ENCODE results near the gene GALNT17.
"Not testable (repeated sequence)": the region's sequence is repeated elsewhere in the genome, so short reads cannot be mapped to it uniquely, and the experiment has no call there.

Gene GALNT17

DNA sequence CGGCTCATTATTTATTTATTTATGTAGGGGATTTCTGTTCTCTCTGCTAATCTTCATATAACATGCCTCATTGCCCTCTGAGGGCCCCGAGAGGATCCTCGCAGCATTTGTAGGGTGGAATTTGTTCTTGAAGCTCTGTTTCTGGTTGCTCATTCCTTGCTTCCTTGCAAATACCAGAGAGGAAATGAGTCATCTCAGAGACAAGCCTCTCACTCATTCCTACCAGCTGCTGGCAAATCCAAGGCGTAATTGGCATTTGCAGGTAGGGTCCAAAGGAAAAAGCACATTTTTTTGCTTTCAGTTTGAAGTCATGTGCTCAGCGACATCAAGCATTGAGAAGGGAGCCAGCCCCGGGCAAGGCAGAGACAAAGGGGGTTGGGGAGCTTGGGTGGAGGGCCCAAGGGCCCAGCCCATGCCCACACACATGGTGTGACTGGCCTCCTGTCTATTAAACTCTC is 501.6 kb downstream of the GALNT17 start:
- DNase-seq (ENCODE audit: low spot score), result peak; percentile 44

DNA sequence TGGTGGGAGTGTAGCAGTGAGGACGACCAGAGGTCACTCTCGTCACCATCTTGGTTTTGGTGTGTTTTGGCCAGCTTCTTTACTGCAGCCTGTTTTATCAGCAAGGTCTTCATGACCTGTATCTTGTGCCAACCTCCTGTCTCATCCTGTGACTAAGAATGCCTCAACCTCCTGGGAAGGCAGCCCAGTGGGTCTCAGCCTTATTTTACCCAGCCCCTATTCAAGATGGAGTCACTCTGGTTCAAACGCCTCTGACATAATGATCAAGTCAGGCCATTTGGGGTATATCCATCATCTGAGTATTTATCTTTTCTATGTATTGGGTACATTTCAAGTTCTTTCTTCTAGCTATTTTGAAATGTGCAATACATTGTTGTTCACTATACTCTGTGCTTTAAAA is 503.9 kb downstream of the GALNT17 start:
- not testable (repeated sequence) for DNase-seq (ENCODE audit: low spot score)

DNA sequence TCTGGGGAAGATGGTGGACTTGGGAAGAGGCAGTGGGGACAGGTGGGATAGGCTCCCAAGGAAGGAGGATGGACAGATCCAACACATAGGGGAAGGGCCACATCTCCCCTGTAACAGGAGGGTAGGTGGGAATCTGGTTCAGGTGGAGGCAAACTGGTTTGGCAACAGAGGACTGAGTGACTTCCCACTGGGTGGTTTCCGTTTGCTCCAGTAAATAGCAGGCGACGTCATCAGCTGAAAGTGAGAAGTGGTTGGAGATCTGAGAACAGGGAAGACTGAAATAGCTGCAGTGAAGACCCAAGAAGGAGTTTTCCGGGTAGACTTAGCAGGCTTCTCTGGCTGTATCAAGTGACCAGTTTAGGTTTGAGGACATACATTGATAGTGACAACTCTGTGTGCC is 504.4 kb downstream of the GALNT17 start:
- DNase-seq (ENCODE audit: low spot score), result peak; percentile 48

DNA sequence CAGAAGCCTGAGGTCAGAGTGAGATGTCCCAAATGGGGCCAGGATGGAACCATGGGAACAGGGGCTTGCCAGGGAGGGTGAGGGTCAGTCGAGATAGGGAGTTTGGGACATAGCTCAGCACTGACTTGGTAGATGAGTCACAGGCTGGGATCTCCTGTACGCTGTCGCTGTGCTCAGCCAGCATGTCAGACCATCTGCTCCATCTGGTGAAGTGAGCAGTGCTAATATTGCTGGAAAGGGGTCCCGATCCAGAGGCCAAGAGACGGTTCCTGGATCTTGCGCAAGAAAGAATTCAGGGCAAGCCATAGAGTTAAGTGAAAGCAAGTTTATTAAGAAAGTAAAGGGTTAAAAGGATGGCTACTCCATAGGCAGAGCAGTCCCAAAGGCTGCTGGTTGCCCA is 505.6 kb downstream of the GALNT17 start:
- peak; percentile 65 for DNase-seq (ENCODE audit: low spot score)

DNA sequence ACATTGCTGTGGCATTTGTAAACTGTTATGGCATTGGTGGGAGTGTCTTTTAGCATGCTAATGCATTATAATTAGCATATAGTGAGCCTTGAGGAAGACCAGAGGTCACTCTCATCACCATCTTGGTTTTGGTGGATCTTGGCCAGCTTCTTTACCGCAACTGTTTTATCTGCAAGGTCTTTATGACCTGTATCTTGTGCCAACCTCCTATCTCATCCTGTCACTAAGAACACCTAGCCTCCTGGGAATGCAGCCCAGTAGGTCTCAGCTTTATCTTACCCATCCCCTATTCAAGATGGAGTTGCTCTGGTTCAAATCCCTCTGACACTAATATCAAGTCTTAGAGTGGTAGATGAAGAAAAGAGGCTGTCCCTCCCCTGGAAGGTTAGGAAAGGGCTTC is 506.2 kb downstream of the GALNT17 start:
- DNase-seq (ENCODE audit: low spot score), result no peak

DNA sequence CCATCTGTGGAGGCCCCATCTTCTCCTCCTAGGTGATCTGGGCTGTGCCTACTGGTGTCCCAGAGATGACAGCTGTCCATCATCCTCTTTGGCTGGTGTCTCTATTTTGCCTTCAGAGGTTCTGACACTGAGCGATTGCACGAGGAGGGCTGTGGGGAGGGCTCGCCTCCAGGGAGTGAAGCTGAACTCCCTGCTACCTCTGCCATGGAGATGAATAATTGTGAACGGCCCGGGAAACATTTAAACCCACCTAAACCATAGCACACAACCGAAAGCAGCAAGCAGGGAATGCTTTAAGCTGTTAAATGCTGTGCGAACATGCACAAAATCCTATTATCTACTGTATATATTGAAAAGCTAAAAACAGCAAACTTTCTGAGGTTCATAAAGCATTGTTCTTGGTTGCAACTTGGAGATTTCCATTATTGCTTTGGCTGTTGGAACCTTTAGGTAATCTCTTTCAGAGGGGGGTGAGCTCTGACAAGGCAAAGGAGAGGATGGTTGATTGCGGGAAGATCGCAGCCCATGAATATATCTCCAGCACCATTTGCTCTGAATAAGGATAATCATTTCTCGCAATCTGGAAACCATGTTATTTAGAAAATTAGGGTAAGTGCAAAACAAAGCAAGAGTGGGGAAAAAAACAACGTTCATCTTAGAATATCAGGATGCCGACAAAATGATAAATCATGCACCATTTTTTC is 507.6 kb downstream of the GALNT17 start:
- no peak for DNase-seq (ENCODE audit: low spot score)

DNA sequence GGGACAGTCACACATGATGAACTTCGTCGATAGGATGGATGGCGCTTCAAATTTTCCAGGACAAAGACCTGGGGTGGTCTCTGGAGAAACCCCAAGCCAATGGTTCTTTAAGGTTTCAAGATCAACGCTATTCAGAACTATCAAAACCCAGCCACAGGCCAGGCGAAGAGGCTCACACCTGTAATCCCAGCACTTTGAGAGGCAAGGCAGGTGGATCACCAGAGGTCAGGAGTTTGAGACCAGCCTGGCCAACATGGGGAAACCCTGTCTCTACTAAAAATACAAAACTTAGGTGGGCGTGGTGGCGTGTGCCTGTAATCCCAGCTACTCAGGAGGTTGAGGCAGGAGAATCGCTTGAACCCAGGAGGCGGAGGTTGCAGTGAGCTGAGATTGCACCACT is 511.1 kb downstream of the GALNT17 start:
- not testable (repeated sequence) for DNase-seq (ENCODE audit: low spot score)

DNA sequence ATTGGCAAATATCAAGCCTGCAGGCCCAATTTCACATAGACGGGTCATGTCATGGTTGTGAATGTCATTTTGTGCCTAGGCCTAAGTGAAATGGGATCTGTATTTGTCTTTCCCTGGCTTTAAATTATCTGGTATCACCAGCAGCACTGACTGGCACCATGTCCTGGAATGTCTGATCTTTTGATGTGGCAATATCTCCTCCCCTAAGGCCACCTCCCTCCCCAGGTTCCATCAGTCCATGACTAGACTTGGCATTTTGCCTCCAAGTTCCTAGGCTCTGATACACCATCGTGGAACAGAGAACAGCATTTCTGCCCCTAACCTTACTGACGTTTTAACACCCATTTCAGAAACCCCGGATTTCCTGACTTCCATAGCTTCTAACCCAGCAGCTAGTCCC is 513.9 kb downstream of the GALNT17 start:
- DNase-seq (ENCODE audit: low spot score), result no peak

DNA sequence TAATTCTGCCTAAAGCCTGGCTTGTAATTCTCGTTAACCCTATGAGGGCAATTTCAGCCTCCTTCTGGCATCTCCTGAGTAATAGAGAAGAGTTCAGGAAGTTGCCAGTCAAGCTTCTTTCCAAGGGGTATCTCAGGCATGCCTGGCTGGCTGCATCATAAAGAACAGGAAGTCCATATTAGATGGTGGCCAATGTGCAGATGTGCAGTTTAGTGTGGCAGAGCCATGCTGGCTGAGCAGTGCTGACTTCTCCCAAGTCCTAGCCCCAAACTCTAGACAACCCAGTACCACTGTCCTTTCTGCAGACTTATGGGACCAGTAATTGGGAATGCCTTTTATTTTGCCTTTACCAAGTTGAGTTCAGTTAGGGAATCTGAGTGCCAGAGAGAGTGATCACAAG is 517.9 kb downstream of the GALNT17 start:
- no peak for DNase-seq (ENCODE audit: low spot score)

DNA sequence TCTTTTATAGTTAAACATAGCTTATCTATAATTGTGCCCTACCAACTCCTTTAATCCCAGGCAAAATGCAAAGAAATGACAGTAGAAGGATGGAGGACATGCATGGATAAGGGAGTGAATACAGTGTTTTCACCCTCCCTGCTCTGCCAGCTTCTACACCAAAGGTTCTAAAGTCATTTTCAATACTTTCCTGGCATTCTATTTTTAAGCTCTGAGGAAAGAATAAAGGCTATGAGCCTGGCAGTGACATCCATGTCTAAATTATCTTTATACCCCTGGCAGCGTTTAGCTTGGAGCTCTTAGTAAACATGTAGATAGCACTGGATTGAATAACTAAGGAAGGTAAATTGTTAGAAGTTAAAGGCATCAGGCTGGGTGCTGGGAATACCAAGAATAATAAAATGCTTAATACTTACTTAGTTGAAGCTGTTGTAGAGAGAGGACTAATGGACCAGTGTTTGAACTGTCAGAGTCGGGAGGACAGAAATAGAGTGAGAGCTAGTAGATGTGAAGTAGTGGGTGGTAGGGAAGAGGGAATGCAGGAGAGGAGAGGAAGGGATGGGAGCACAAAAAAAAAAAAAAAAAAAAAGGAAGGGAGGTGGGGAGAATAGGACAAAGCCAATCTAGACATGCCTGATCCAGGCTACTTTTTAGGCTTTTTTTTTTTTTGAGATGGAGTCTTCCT is 518.9 kb downstream of the GALNT17 start:
- no peak for DNase-seq (ENCODE audit: low spot score)

DNA sequence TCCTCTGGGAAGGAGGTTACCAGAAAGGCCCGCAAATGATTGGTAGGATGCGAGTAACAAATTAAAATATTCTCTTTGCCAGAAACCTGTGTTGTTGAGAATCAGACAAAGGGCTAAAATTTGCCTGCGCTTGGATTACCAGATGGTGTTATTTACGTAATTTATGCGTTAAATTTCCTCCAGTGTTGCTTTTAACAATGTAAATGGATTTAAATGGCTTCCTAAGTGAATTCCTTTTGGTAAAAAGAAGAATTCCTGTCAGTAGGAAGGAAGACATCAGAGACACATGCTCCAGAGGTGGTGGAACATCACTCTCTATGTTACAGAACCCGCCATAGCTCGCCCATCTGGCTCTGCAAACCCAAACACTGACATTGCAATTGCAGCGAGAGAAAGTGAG is 520.6 kb downstream of the GALNT17 start:
- no peak for DNase-seq (ENCODE audit: low spot score)

DNA sequence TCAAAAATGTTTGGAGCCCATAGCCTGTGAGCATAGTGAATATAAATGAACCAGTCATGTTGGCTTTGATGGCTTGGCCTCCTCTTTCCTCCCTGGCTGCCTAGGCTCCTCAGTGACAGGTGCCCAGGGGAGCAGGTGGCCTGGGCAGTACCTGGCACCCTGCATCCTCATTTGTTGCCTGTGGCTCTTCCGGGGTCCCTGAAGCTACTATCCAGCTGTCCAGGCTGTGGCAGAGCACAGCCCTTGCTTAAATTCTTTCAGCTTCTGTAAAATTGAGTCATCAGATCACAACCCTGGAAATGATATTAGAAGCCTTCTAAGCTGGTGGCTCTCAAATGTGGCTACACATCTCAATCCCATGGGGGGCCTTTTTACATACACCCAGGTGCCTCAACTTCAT is 525.4 kb downstream of the GALNT17 start:
- DNase-seq (ENCODE audit: low spot score), result no peak

DNA sequence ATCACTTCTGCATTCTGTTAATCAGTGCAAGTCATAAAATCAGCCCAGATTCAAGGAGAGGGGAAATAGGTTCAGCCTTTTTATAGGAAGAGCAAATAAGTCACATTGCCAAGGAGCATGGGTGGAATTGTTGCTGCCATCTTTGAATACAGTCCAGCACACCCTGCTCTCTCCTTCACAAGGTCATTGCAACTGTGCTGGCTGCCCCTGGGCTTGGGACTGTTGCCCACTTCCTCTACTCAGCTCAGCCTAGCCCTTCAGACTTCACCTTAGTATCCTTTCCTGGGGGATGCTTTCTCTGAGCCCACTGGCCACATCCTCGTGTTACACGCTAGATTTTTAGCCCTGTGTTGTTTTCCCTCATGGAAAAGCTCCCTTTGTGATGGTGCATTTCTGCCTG is 527.7 kb downstream of the GALNT17 start:
- no peak for DNase-seq (ENCODE audit: low spot score)

DNA sequence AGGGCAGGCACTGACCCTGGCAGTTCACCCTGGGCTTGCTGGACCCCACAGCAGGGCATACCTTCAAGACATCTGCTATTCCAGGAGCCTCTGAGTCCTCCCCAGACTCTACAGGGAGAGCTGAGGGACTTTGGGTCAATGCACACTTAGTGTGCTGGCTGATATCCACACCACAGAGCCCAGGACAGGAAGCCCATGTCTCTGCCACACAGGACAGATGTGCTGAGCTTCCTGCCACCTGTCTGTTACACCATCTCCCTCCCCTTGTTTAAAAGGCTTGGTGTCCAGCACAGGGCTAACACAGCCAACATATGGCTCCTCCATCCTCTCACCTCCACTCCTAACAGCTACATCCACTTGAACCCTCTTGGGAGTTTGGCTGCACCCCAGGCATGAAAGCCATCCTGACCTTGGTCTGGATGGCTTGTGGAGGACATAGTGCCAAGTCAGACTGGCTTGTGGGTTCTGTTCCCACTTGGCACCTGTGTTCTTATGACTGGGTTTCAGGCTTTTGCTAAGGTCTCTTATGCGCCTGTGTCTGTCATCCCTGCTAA is 529.8 kb downstream of the GALNT17 start:
- no peak for DNase-seq (ENCODE audit: low spot score)

DNA sequence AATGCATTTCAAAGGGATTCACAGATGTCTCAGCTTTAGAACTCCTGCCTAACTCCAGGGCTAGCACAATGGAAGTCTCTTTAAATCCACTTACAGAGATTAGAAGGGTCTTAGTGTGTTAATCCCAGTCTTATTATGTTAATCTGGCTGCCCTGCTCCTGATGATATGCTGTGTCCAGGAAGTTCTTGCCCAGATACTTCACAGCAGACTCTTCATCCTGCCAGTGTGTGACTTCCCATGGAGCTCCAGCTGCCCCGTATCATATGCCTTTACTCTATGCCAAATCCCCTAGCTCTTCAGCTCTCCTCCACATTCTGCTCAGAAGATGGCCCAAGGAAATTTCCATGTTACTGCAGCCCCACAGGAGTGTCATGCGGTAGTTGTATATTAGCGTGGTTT is 533.8 kb downstream of the GALNT17 start:
- DNase-seq (ENCODE audit: low spot score), result no peak

DNA sequence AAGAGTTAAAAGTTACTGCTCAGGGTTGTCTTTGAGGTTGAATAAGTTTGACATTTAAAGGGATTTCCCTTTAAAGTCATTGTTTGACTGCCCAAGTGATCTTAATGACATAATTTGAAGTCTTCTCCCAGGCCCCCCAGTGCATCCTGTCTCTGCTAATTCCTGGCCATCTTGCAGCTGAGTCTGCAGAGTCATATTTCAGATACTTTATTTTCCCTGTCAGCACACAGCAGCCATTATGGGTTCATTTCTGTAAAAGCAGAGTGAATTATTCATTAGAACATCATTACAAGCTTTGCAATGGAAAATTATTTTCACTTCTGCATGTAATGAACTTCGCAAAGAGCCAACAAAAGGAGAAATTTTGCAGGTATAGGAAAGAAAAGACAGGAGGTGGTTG is 536.6 kb downstream of the GALNT17 start:
- no peak for DNase-seq (ENCODE audit: low spot score)

DNA sequence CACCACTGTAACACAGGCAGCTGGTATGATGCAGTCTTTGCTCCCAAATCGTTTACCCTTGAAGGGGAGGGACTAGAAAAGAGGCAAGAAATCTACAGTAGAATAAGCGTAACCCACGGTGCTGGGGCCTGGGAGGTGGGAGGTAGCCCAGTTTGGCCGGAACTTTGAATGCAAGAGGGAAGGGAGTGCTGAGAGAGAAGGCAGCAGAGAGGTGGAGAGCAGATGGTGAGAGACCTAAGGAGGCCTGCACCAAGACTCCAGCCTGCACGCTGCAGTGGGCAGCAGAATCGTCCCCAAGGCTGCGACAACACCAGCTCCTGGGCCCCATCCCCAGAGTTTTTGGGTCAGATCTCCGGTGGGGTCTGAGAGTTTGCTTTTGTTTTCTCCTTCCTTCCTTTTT is 547.5 kb downstream of the GALNT17 start:
- no peak for DNase-seq (ENCODE audit: low spot score)

DNA sequence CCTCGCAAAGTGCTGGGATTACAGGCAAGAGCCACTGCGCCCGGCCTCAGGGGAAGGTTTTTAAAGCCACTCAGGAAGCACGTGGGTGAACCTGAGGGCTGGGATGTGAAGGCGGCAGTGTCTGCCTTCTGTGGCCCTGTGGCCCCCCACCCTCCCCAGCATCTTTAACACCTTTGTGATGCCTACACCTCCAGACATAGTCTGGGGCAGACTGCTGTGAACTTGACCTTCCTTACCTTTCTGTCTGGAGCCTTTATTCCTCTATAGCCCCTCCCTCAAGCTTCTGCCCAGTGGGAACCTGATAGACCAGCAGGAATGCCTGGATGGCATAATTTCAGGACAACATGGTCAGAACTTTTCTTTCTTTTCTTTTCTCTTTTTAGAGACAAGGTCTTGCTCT is 550.2 kb downstream of the GALNT17 start:
- no peak for DNase-seq (ENCODE audit: low spot score)

DNA sequence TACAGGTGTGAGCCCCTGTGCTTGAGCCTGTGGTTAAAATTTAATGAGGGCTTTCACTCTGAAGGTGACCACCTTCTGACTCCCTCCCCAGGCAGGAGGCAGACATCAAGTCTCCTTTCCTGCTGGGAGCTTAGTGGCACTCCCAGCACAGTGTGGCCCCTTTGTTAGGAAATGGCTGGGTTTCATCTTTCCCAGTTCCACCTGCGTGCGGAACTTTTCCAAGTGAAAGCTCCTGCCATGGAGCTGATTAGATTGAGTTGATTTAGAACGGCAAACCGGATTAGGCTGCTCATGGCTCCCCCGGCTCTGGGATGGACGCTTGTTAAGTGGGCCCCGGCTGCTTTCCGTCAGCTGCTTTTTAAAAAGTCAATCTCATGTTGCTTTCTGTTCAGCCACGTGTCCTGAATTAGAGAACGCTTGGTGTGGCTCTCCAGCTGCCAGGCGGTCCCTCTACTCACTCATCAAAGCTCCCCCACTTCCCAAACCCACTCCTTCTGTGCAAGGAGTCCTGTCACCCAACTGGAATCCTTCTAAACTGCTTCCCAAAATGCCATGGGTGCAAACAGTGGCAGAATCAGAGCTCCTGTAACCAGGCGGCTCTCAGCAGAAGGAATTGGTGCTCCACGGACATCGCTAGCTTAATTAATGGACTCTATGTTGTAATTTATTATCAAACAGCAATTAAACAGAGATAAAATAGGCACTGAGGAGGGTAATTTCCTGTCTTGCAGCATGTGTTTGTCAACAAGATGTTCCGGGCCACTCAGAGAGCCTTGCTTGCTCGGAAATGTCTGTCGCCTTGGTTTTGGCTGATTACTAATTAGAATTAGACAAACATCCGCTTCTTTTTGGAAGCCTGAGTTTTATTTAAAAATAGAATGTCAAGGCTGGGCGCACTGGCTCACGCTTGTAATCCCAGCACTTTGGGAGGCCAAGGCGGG is 551.2 kb downstream of the GALNT17 start:
- DNase-seq (ENCODE audit: low spot score), result peak; percentile 23

DNA sequence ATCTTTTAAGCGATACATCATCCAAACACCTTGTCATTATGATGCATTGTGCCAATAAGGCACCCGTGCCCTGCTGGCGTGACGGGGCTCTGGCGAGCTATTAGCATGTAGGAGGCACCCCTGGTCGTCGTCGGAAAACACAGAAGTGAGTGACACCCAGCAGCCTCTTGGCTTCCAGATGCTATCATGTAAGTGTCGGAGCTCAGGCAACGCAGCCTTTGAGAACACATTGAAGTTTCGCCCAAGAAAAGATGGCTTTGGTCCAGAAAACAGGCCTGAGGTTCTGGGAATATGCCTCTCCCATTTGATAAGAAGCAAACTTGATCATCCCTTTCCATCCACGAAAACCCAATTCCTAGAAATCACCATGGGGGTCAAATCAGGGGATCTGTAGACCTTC is 555.3 kb downstream of the GALNT17 start:
- DNase-seq (ENCODE audit: low spot score), result no peak

DNA sequence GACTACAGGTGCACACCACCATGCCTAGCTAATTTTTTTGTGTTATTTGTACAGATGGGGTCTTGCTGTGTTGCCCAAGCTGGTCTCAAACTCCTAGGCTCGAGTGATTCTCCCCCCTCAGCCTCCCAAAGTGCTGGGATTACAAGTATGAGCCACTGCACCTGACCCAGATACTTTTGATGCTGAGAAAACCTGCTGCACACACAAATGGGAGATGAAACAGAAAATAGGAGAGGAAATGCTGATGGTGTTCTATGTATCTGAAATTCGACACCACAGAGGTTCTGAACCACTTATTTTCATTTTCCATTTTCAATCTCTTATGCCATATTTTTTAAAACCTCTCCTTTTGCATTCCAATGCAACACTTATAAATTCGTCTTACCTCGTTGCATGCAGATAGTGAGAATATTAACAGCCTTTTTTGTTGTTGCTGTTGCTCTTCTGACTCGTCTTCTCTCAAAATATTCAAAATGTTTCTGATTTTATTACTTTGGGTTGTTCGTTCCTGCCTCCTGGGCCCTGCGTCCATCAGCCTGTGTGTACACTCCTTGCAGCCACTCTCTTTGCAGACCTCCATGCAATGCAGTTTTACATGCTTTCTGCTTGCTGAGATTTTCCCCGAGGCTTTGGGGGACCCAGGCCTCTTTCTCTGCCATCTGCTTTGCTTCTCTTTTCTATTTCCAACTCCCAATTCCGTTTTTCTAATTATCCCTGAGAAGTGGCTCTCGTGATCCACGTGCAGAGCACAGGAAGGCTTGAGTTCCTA is 556.1 kb downstream of the GALNT17 start:
- DNase-seq (ENCODE audit: low spot score), result no peak

DNA sequence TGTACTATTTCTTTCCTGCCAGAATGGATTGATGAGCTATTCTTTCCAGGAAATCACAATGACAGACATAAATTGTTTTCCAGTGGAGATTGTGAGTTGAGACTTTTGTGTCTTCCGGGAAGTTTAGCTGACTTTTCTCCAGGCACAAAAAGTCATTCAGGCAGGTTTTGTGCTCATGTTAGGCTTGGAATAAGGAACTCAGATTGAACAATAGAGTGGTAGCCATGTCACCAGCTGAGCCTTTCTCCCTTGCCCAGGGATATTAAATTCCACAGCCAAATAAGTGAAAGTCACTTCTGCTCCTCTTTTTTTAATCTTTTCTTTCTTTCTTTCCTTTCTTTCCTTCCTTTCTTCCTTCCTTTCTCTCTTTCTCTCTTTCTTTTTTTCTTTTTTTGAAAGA is 559.6 kb downstream of the GALNT17 start:
- DNase-seq (ENCODE audit: low spot score), result no peak
